Fibroblast of mammary gland (primary cell): ENCODE results near the gene C10orf67.
"Not testable (repeated sequence)": the region's sequence is repeated elsewhere in the genome, so short reads cannot be mapped to it uniquely, and the experiment has no call there.

Source experiments
- DNase-seq: peaks from one replicate; pipeline ENCODE4 v3.0.0-alpha.2; 2010; ENCODE audit warnings: low read depth
- H3K4me3 ChIP-seq: 2 replicates; pipeline ENCODE4 v1.5.1; 2011; ENCODE audit warnings: low read depth, mild to moderate bottlenecking, low read length, moderate library complexity; ENCODE audit not compliant: control insufficient read depth
- TF ChIP-seq, protein P1 (sequence below): conservative IDR thresholded peaks from 2 replicates; pipeline ENCODE4 v1.5.1; 2011; ENCODE audit warnings: low read depth, low read length, inconsistent platforms; ENCODE audit not compliant: control insufficient read depth, insufficient read depth

The C10orf67 gene

DNA sequence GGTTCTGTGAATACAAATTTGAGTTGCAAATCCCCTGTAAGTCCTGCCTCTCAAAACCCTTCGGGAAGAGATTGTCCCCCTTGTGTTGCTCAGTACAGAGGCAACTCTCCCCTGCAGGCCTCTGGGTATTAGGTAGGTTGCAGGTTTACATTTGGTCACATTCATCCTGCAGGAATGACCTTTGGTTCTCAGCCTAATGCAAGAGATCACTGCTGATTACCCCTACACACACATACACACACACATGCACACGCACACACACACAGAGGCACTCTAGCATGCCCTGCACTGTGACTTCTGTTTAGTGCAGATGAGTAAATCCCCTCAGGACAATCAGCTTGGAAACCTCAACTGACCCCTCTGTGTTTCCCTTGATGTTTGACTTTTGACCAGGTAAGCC, 69.2 kb downstream of the C10orf67 start:
- no peak overlapping the region for H3K4me3 ChIP-seq
- TF ChIP-seq, protein P1, sequence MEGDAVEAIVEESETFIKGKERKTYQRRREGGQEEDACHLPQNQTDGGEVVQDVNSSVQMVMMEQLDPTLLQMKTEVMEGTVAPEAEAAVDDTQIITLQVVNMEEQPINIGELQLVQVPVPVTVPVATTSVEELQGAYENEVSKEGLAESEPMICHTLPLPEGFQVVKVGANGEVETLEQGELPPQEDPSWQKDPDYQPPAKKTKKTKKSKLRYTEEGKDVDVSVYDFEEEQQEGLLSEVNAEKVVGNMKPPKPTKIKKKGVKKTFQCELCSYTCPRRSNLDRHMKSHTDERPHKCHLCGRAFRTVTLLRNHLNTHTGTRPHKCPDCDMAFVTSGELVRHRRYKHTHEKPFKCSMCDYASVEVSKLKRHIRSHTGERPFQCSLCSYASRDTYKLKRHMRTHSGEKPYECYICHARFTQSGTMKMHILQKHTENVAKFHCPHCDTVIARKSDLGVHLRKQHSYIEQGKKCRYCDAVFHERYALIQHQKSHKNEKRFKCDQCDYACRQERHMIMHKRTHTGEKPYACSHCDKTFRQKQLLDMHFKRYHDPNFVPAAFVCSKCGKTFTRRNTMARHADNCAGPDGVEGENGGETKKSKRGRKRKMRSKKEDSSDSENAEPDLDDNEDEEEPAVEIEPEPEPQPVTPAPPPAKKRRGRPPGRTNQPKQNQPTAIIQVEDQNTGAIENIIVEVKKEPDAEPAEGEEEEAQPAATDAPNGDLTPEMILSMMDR, result no peak
- DNase-seq, result no peak

DNA sequence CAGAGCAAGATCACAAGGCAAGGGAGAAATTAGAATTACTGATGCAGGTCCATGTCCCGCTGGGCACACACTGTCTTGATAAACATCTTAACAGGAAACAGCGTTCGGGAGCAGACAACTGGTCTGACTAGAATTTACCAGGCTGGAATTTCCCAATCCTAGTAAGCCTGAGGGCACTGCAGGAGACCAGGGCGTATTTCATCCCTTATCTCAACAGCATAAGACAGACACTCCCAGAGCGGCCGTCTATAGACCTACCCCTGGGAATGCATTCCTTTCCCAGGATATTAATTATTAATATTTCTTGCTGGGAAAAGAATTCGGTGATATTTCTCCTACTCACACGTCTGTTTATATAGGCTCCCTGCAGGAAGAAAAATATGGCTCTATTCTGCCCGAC, 70.4 kb downstream of the C10orf67 start:
- not testable (repeated sequence) for H3K4me3 ChIP-seq, DNase-seq

DNA sequence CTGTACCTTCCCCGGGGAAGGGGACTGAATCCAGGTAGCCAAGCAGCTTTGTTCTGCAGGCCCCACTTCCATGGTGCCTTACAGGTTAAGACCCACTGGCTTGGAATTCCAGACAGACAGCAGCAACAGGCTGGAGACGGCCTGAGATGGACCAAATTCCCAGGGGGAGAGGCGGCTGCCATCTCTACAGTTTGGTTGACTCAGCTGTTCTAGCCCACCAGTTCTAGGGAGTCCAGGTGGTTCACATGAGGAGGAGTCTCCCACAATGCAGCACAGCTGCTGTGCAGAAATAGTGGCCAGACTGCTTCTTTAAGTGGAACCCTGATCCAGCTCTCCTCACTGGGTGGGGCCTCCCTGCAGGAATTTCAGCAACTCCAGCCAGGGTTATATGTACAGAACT, 74.1 kb downstream of the C10orf67 start:
- TF ChIP-seq, protein P1, result no peak
- DNase-seq, result no peak
- no peak overlapping the region for H3K4me3 ChIP-seq

GRCh38 chr10:23263441-23264164, 81.0 kb downstream of the C10orf67 start:
- TF ChIP-seq, protein P1, result no peak
- no peak for DNase-seq

DNA sequence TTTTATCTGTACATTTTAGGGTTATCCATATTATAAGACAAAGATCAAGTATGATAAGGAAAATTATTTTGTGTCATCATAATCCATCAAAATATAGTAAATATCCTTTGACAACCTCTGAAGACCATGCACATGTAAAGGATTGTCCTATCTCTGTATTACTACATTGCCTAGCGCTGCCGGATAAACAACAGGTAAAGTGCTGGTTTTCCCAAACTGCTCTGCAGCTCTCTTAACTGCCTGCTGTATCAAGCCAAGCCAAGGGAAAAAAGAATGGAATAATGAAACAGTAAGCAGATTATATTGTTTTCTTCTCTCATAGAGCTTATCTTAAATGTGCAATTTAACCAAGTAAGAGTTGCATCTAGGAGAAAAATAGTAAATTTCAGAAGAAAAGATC, 81.7 kb downstream of the C10orf67 start:
- TF ChIP-seq, protein P1, result no peak
- H3K4me3 ChIP-seq, result no peak overlapping the region
- DNase-seq, result no peak

More at GRCh38 chr10:23263441-23264164, 81.0 kb downstream of the C10orf67 start:
- no peak overlapping the region for H3K4me3 ChIP-seq

DNA sequence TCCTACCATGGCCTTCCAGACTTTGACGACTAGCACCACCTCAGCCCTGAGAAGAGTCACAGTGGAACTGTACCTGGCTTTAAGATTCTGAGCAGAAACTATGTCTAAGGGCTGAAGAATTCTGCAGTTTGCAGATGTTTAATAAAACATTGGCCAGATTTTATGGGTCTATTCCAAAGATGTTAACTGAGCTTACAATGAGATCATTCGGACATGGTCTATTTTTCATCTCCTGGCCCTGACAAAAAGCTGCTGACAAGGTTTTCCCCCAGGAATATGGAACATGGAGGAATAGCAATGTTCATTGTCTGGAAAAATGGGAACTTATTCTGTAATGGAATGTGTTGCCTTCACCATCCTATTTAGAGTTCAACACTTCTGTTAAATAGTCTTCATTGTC, 86.1 kb downstream of the C10orf67 start:
- TF ChIP-seq, protein P1, result no peak
- DNase-seq, result no peak
- no peak overlapping the region for H3K4me3 ChIP-seq

- no peak for DNase-seq
- TF ChIP-seq, protein P1, result no peak
- no peak overlapping the region for H3K4me3 ChIP-seq
Observed at GRCh38 chr10:23253780-23254179, 90.8 kb downstream of the C10orf67 start.

DNA sequence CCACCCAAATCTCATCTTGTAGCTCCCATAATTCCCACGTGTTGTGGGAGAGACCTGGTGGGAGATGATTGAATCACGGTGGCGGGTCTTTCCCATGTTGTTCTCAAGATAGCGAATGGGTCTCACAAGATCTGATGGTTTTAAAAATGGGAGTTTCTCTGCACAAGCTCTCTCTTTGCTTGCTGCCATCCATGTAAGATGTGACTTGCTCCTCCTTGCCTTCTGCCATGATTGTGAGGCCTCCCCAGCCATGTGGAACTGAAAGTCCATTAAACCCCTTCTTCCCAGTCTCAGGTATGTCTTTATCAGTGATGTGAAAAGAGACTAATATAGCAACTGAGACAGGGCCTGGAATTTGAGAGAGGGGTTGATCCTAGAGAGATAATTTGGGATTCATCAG, 91.7 kb downstream of the C10orf67 start:
- not testable (repeated sequence) for DNase-seq, H3K4me3 ChIP-seq

- H3K4me3 ChIP-seq, DNase-seq: not testable (repeated sequence)
Observed at GRCh38 chr10:23241779-23242178, 102.8 kb downstream of the C10orf67 start.
